ENCODE measurements around the gene CYB5R4. TPM values are rescaled to one million over a fixed set of nuclear protein-coding genes. Genes with fewer than 3 reads are reported as not detected.

Gene CYB5R4
- total and polyA plus RNA-seq, 7 donors = 6.1 to 20.3 (median 11.7) TPM

GRCh38 chr6:83985715-83986114, 126.2 kb downstream of the CYB5R4 start:
- H3K27ac ChIP-seq = no peak overlapping the region
- H3K36me3 ChIP-seq (ENCODE audit: insufficient read depth in 1 of 2, low read depth in 1 of 2) = no peaks in the 10 kb centered on the region
- TF ChIP-seq, protein P1, sequence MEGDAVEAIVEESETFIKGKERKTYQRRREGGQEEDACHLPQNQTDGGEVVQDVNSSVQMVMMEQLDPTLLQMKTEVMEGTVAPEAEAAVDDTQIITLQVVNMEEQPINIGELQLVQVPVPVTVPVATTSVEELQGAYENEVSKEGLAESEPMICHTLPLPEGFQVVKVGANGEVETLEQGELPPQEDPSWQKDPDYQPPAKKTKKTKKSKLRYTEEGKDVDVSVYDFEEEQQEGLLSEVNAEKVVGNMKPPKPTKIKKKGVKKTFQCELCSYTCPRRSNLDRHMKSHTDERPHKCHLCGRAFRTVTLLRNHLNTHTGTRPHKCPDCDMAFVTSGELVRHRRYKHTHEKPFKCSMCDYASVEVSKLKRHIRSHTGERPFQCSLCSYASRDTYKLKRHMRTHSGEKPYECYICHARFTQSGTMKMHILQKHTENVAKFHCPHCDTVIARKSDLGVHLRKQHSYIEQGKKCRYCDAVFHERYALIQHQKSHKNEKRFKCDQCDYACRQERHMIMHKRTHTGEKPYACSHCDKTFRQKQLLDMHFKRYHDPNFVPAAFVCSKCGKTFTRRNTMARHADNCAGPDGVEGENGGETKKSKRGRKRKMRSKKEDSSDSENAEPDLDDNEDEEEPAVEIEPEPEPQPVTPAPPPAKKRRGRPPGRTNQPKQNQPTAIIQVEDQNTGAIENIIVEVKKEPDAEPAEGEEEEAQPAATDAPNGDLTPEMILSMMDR (IDR thresholded peaks at IDR 0.05) = no peak
- H3K9me3 ChIP-seq = peaks cover 5% of the 10 kb centered on the region
- no peak overlapping the region for H3K4me3 ChIP-seq
- no peak for ATAC-seq
- no peaks in the 10 kb centered on the region for H3K27me3 ChIP-seq (ENCODE audit: insufficient read depth in 3 of 3, low read length in 2 of 3)
- intact Hi-C loops (cut with DNase I) = no loop called here
- H3K4me1 ChIP-seq = no peaks in the 10 kb centered on the region
- DNase-seq = no peak

DNA sequence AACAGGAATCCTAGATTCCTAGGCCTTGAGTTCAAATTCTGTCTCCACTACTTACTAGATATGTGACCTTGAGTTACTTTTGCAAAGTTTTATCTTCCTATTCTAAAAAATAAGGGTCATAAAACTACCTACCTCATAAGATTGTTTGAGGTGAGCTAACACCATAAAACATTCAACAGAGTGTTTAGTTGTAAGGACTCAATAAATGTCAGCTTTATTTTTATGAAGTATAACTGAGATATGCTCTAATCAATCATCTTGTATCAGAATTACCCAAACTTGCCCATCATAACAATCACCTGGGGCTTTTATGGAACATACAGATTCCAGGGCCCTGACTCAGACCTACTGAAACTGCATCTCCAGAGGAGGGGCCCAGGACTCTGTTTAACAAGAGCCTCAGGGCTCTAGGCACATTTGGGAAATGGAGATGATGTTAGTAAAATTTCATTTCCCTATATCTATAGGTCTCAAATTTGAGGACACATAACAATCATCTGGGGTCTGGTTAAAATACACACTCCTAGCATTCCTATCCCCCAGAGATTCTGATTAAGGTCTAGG, 138.6 kb downstream of the CYB5R4 start:
- intact Hi-C loops (cut with DNase I) = no loop called here
- Histone ChIP-seq H3K4me3 (no peak overlapping the region), H3K36me3 (ENCODE audit: insufficient read depth in 1 of 2, low read depth in 1 of 2) (no peaks in the 10 kb centered on the region), H3K27me3 (ENCODE audit: insufficient read depth in 3 of 3, low read length in 2 of 3) (no peaks in the 10 kb centered on the region), H3K9me3 (no peaks in the 10 kb centered on the region), H3K27ac (no peak overlapping the region), H3K4me1 (no peaks in the 10 kb centered on the region)
- DNase-seq (no peak), ATAC-seq (no peak)
- TF ChIP-seq, protein P1 (IDR thresholded peaks at IDR 0.05) = no peak

DNA sequence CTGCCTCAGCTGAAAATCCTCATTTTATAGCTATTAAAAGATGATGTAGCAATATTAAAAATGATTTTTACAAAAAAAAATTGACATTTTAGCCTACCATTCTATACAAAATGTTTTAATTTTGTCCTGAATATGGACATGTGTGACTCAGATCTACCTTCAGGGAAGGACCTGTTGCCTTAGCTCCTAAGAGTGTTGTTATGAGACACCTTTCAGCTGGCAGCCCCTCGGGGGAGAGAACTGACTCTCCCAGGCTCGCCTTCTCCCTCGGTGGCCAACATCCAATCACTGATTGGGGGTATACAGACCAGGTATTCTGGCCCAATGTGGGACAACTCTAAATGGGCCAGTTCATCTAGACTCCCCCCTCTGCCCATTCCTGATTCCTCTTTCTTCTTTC, 141.6 kb downstream of the CYB5R4 start:
- Histone ChIP-seq H3K4me3 (no peak overlapping the region), H3K4me1 (no peaks in the 10 kb centered on the region), H3K36me3 (ENCODE audit: insufficient read depth in 1 of 2, low read depth in 1 of 2) (no peaks in the 10 kb centered on the region), H3K27me3 (ENCODE audit: insufficient read depth in 3 of 3, low read length in 2 of 3) (no peaks in the 10 kb centered on the region), H3K9me3 (no peaks in the 10 kb centered on the region), H3K27ac (no peak overlapping the region)
- ATAC-seq = no peak
- DNase-seq = no peak
- intact Hi-C loops (cut with DNase I) = no loop called here
- TF ChIP-seq, protein P1 (IDR thresholded peaks at IDR 0.05) = no peak
- WGBS, 3 donors = 83 to 90% (median 90%) methylated on average over 3 of the region's 3 CpGs

DNA sequence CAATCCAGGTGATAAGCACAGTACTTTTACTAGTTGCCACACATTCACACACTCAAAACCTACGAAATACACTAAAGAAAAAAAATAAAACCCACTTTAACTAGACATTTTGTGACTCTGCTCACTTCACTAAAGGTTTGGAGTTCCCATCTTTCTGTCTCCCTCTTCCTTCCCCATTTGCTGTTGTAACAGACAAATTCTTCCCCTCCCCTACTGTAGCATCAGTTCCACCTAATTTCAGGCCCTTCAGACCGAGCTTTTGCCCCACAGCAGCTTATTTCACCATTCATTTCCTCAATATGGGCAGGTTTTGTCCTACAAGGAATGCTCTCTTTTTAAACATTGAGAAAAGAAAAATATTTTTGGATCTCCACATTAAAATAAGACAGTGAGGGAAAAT, 142.7 kb downstream of the CYB5R4 start:
- no peak overlapping the region for H3K27ac ChIP-seq
- H3K4me1 ChIP-seq = no peaks in the 10 kb centered on the region
- TF ChIP-seq, protein P1 (IDR thresholded peaks at IDR 0.05) = no peak
- H3K36me3 ChIP-seq (ENCODE audit: insufficient read depth in 1 of 2, low read depth in 1 of 2) = no peaks in the 10 kb centered on the region
- DNase-seq = no peak
- 79 to 84% (median 80%) methylated on average over 2 of the region's 2 CpGs for whole genome bisulfite sequencing, 3 donors
- ATAC-seq = no peak
- intact Hi-C loops (cut with DNase I) = no loop called here
- H3K4me3 ChIP-seq = no peak overlapping the region
- no peaks in the 10 kb centered on the region for H3K9me3 ChIP-seq
- no peaks in the 10 kb centered on the region for H3K27me3 ChIP-seq (ENCODE audit: insufficient read depth in 3 of 3, low read length in 2 of 3)

DNA sequence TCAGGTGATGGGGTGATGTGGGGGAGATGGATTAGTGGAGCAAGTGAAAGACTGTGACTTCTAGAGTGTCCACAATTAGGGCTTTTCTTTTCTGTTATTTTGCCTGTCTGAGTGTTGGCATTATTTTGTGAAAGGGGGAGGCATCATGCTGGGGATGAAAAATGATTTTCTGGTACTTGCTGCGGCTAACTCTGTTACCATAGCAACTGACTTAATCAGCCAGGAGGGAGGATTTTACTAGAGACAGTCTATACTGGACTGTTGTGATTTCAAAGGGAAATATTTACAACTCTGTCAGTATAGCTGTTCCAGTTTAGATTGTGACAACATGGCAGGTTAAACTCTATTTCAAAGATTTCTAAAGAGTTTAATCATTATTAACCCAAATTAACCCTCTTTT, 143.6 kb downstream of the CYB5R4 start:
- no peak overlapping the region for H3K4me3 ChIP-seq
- WGBS, 3 donors = 10 to 25% (median 17%) methylated on average over 1 of the region's 1 CpG
- no peak for DNase-seq
- ATAC-seq = no peak
- H3K27ac ChIP-seq = no peak overlapping the region
- intact Hi-C loops (cut with DNase I) = no loop called here
- no peaks in the 10 kb centered on the region for H3K4me1 ChIP-seq
- H3K27me3 ChIP-seq (ENCODE audit: insufficient read depth in 3 of 3, low read length in 2 of 3) = no peaks in the 10 kb centered on the region
- TF ChIP-seq, protein P1 (IDR thresholded peaks at IDR 0.05) = no peak
- H3K36me3 ChIP-seq (ENCODE audit: insufficient read depth in 1 of 2, low read depth in 1 of 2) = no peaks in the 10 kb centered on the region
- H3K9me3 ChIP-seq = no peaks in the 10 kb centered on the region
